HG02870 (cell line): ENCODE data around the gene ANGPTL7.

Experiments
- ATAC-seq: cut with Tn5 transposase; IDR thresholded peaks from one replicate; pipeline ENCODE4 v1.9.1; 2021; ENCODE audit warnings: mild to moderate bottlenecking, moderate library complexity; ENCODE audit not compliant: unreplicated experiment

Gene ANGPTL7

DNA sequence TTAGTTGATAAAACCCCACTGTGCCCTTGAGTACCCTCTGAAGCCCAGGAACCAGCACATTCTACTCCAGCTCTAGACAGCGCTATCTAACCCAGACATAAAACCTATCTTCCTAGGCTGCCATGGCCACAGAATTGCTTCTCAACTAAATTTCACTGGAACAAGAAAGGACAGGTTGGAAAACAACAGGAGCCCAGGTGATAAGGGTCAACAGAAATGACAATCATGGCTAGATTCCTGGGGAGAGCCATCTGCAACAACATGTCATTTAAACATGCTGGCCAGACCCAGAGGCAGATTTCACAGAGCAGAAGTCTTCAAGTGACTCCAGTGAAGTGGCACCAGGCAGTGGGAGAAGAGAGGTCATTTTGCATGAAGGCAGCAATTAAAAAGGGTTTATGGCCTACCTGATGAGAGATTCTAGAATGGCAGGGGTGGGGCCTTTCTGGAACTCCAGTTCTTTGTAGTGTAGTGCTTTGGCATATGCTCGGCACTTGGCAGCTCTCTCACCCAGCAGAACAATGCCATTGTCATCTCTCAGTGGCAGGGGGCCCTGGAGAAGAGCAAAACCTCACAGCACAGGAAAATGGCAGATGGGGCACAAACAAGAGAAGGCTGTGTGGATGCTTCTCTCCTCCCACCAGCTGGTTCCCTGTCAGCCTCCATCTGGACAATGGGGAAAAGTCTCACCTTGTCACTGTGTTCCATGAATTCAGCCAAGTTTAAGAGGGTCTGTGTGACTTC is 9.9 kb downstream of the ANGPTL7 start:
- no peak for ATAC-seq

DNA sequence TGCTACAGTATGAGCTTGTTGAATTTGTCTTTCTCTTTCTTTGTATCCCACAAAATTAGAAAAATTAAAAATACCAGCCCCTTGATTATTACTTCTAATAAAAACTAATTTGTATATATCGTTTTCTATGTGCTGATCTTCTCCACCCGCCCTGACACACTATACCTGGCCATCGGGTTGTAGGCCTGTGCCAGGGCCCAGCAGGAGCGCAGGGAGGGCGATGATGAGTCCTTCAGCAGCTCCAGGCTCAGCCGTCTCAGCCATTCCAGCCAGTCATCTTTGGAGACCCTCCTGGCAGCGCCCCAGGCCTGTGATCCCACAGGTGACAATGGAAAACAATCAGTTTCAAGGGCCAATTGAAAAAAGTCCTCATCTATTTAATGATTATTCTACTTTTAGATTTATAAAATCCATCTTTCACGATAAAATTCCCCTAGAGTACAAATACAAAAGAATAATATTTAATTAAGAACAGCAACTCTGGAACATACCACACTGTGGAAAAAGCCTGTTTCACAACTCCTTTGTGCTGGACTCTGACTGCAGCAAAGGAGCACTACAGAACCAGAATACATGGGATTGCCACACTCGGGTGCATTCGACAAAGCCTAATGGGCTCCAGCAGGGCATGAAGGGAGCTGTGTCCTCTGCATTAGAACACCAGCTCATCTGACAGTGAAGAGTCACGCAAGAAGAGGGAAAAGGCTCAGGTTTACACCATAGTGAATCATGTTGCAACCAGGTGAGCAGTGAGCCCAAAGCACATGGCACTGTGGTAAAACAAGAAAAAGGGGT is 15.4 kb downstream of the ANGPTL7 start:
- no peak for ATAC-seq

GRCh38 chr1:11207898-11208611 is 18.9 kb downstream of the ANGPTL7 start:
- ATAC-seq = no peak

GRCh38 chr1:11211461-11211860 is 22.3 kb downstream of the ANGPTL7 start:
- no peak for ATAC-seq

DNA sequence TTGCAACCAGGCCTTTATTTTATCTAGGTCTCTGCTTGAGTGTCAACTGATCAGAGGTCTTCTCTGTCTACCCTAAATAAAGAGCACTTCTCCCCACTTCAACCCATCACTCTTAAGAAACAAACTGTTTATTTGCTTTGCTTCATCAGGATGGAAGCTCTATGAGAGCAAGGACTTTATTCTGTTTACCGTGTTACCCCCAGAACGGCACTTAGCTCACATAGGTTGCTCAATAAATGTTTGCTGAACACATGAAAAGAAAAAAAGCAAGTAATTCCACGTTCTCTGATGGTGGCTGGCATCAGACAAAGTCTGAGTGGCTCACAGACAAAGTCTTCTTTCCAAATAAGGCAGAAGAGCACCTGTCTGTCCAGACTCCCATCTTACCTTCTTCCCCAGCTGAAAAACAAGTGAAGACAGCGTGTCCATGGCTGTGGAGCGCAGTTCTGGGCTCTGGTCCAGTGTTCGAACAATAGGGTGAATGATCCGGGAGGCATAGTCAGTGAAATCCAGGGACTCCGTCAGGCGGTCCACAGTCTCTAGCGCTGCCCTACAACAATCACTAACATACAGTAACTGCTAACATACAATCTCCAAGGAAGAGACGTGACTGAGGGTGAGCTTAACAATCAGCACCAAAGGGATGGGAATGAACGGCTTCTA is 22.9 kb downstream of the ANGPTL7 start:
- no peak for ATAC-seq

- ATAC-seq = no peak
Observed at GRCh38 chr1:11214698-11215380, 25.7 kb downstream of the ANGPTL7 start.

DNA sequence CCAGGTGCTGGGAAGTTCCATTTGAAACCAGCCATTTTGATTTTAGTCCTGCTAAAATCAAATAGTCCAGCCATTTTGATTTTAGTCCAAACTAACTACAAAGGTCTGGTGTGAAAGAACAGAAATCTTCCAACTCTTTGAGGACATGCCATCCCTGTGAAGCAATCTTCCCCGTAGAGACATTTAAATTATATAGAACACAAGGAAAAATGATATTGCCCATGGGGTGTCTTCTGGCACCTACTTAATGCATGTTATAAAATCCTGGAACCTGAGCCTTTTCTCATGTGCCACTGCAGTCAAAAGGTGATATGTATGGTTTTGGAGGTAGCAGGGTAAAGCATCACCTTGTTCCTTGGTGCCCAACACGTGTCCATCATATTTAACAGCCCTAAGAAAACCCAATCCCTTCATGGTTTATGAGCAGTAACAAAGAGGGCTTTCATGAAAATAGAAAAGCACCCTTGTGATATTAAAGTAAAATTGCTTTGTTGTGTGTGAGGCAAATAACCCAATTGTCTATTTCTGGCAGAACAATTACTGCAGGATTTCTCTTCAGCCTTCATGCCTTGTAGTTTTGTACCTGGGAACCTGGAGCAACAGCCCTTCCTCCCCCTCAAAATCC is 26.3 kb downstream of the ANGPTL7 start:
- ATAC-seq = no peak

DNA sequence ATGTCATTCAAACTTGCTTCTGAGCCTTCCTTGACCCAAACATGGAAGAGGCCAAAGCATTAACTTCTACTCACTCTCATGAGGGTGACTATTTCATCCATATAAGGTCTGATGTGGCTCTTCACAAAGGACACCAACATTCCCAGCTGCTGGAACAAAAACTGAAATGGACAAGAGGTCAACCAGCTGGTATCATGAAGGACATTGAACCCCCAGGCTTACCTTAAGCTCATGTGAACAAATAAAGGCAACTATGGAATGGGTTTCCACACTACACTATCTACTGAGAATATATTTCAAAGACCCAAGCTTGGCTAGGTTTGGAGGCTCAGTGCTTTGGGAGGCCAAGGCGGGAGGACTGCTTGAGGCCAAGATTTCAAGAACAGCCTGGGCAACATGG is 26.9 kb downstream of the ANGPTL7 start:
- ATAC-seq = no peak

GRCh38 chr1:11227106-11228077 is 38.2 kb downstream of the ANGPTL7 start:
- ATAC-seq = no peak

DNA sequence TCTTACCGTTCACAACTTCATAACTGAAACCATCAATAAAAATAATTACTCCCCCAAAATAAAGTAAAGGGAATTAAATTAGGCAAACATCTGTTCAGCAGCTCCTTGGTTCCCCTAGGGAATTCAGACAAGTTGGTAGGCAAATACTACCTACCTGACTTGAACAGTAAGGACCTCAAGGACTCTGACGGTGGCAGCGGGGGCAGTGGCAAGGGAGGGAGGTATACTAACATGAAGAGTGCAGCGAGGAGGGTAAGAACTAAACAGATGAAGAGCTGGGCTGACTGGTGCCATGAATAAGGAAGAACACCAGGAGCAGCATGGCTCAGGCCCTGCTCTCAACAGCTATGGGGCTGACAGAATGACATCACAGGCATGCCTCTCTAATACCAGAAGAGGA is 40.0 kb downstream of the ANGPTL7 start:
- no peak for ATAC-seq

DNA sequence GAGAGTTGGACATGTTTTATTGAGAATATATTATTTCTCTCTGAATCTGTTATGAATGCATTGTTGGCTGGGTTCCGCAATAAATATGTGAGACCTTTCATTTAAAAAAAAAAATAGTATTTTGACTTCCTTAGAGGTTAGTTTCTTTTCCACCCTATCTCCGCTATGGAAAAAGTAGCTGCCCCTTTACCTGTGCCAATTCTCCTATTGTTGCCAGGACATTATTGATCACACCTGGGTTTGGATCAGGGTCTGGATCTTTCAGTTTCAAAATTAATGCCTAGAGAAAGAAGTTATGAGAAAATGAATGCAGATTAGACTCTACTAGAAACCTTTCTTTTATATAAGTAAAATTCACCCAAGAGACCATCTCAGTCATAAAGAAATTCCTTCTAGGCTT is 44.1 kb downstream of the ANGPTL7 start:
- ATAC-seq = no peak

DNA sequence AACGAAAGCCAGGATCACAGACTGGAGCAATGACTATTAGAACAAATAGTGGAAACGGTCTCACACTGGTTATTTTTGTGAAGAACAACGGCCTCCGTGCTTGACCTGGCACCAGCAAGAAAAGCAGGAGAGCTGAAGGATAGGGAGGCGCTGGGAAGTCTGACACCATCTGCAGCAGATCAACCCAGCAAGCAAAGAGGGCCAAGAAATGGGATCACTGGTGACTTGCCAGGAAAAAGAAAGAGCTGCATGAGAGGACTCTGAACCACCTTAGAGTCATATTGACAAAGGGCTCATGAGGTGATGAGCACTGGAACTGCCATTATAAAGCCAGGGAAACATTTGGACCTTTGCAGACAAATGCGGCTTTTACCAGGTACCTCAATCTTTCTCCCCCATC is 48.2 kb downstream of the ANGPTL7 start:
- ATAC-seq = no peak

DNA sequence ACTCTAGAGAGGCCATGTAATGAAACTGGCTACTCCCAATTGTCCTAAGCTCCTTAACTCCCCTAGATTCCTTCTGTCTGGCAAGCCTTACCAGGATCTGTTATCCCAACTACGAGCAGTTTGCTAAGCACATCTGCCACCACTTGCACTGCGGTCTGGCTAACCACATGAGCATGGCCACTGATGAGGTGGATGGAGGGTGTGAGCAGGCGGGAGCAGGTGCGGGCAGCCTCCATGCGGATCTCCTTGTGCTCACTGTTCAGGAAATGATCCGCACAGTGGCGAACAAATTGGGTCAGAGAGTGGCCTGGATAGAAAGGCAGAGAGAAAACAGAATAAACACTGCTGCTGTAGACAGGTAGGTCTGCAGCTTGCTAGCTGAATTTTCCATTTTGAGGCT is 49.2 kb downstream of the ANGPTL7 start:
- no peak for ATAC-seq

DNA sequence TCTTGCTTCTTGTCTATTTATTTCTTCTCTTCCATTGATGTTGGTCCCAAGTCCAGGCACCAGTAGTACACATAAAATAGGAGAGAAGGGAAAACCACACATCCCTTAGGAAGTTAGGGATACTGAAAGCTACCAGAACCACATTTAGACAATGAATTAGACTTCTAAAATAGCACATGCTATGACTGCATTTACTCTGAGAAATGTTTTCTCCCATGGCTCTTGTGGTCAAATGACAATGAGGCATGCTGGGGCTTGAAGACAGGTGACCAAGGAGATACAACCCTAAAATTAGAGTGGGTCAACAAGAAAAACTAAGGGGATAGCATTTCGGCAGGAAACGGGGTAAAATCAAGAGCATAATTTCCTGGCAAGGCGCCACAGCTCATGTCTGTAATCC is 56.1 kb downstream of the ANGPTL7 start:
- no peak for ATAC-seq
